Neutrophil (primary cell): ENCODE results near the gene SLC25A41.

ENCODE experiments used
- H3K27ac ChIP-seq: fragments of 200-600 bp; sonication (generic); 2 replicates; pipeline ENCODE4 v1.5.1; 2016; ENCODE audit warnings: mild to moderate bottlenecking, moderate library complexity
- H3K27me3 ChIP-seq: fragments of 200-600 bp; sonication (generic); 2 replicates; pipeline ENCODE4 v1.6.0; 2016; ENCODE audit warnings: mild to moderate bottlenecking
- H3K36me3 ChIP-seq: fragments of 200-600 bp; sonication (generic); 2 replicates; pipeline ENCODE4 v1.5.1; 2017
- H3K4me1 ChIP-seq, 2 experiments: fragments of 200-600 bp in 1 of 2; sonication (generic) in 1 of 2; 1 replicate in 1 of 2; 2 replicates in 1 of 2; pipeline versions ENCODE4 v1.5.1 to v1.6.1; 2013 to 2016; ENCODE audit warnings: low read depth in 1 of 2, low read length in 1 of 2, mild to moderate bottlenecking in 1 of 2, moderate library complexity in 1 of 2; ENCODE audit not compliant: control insufficient read depth in 1 of 2, insufficient read depth in 1 of 2
- H3K4me3 ChIP-seq, 2 experiments: fragments of 200-600 bp in 1 of 2; sonication (generic) in 1 of 2; 1 replicate in 1 of 2; 2 replicates in 1 of 2; pipeline ENCODE4 v1.5.1; 2013 to 2016; ENCODE audit warnings: low read depth in 1 of 2, low read length in 1 of 2, mild to moderate bottlenecking in 1 of 2, moderate library complexity in 1 of 2
- H3K9me3 ChIP-seq: fragments of 200-600 bp; sonication (generic); 2 replicates; pipeline ENCODE4 v1.5.1; 2016
- TF ChIP-seq, protein P1 (sequence below): fragments of 200-600 bp; sonication (generic); IDR thresholded peaks from 2 replicates; pipeline ENCODE4 v1.5.1; 2016; ENCODE audit warnings: antibody characterized with exemption

SLC25A41 gene

GRCh38 chr19:6446452-6446851 lies 12.9 kb upstream of the SLC25A41 start:
- Histone ChIP-seq H3K27ac (no peak overlapping the region), H3K4me1 (no peaks in the 10 kb centered on the region), H3K4me3 (no peak overlapping the region), H3K36me3 (no peaks in the 10 kb centered on the region), H3K9me3 (no peaks in the 10 kb centered on the region), H3K27me3 (no peaks in the 10 kb centered on the region)
- TF ChIP-seq, protein P1, sequence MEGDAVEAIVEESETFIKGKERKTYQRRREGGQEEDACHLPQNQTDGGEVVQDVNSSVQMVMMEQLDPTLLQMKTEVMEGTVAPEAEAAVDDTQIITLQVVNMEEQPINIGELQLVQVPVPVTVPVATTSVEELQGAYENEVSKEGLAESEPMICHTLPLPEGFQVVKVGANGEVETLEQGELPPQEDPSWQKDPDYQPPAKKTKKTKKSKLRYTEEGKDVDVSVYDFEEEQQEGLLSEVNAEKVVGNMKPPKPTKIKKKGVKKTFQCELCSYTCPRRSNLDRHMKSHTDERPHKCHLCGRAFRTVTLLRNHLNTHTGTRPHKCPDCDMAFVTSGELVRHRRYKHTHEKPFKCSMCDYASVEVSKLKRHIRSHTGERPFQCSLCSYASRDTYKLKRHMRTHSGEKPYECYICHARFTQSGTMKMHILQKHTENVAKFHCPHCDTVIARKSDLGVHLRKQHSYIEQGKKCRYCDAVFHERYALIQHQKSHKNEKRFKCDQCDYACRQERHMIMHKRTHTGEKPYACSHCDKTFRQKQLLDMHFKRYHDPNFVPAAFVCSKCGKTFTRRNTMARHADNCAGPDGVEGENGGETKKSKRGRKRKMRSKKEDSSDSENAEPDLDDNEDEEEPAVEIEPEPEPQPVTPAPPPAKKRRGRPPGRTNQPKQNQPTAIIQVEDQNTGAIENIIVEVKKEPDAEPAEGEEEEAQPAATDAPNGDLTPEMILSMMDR = no peak

DNA sequence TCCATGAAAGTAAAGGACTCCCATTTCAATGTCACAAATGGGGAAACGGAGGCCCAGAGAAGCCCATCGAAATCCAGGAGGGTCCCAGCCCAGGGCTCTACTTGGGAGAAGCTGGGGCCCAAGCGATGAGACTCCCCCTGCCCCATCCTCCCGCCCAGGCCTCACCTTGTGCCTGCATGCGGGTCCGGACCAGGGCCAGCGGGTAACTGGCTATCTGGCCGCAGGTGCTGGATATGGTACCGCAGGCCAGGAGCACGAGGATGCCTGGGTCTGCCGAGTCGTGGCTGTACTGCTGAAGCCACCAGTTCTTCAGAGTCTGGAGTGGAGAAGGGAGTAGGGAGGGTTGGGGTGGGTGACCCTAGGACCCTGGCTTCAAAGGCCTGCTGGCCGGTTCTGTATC lies 10.4 kb upstream of the SLC25A41 start:
- TF ChIP-seq, protein P1 = no peak
- Histone ChIP-seq H3K27me3 (no peaks in the 10 kb centered on the region), H3K9me3 (no peaks in the 10 kb centered on the region), H3K4me1 (no peaks in the 10 kb centered on the region), H3K27ac (no peak overlapping the region), H3K36me3 (no peaks in the 10 kb centered on the region), H3K4me3 (no peak overlapping the region)

GRCh38 chr19:6442087-6442688 lies 8.6 kb upstream of the SLC25A41 start:
- Histone ChIP-seq H3K27ac (no peak overlapping the region), H3K27me3 (peaks cover 6% of the 10 kb centered on the region), H3K4me3 (no peak overlapping the region), H3K36me3 (no peaks in the 10 kb centered on the region), H3K9me3 (no peaks in the 10 kb centered on the region), H3K4me1 (no peaks in the 10 kb centered on the region)
- TF ChIP-seq, protein P1 = no peak

GRCh38 chr19:6440905-6441304 lies 7.3 kb upstream of the SLC25A41 start:
- no peak overlapping the region for H3K27ac ChIP-seq
- peaks cover 6% of the 10 kb centered on the region for H3K27me3 ChIP-seq
- no peaks in the 10 kb centered on the region for H3K9me3 ChIP-seq
- H3K36me3 ChIP-seq = no peaks in the 10 kb centered on the region
- H3K4me3 ChIP-seq = no peak overlapping the region
- TF ChIP-seq, protein P1 = no peak
- H3K4me1 ChIP-seq = no peaks in the 10 kb centered on the region

DNA sequence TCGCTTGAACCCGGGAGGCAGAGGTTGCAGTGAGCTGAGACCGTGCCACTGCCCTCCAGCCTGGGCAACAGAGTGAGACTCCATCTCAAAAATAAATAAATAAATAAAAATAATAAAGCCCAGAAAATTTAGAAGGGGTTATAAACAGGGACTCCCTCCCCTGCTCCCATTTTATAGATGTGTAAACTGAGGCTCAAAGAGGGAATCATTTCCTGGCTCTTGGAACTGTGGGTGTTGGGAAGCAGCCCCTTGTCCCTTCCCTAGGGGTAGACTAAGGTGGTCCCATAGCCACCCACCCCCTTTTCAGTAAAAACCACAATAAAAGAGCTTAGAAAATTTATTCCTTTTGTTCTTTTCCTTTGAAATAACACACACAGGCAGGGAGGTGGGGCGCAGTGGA lies 6.2 kb upstream of the SLC25A41 start:
- no peaks in the 10 kb centered on the region for H3K36me3 ChIP-seq
- no peaks in the 10 kb centered on the region for H3K4me1 ChIP-seq
- TF ChIP-seq, protein P1 = no peak

More for the DNA sequence above, 6.2 kb upstream of the SLC25A41 start:
- H3K27me3 ChIP-seq = peaks cover 6% of the 10 kb centered on the region
- no peaks in the 10 kb centered on the region for H3K9me3 ChIP-seq
- no peak overlapping the region for H3K27ac ChIP-seq
- no peak overlapping the region for H3K4me3 ChIP-seq
